GM18507 (cell line): ENCODE measurements around the gene ARID3C.
"Not testable (repeated sequence)": the region's sequence is repeated elsewhere in the genome, so short reads cannot be mapped to it uniquely, and the experiment has no call there.

ENCODE experiments used
- DNase-seq: peaks from one replicate; pipeline ENCODE4 v3.0.0; 2011; ENCODE audit warnings: low read depth; ENCODE audit not compliant: insufficient read length; ENCODE audit errors: extremely low spot score
- FAIRE-seq: peaks from 2 replicates; lab custom pipeline; 2011; peaks lifted over from hg19 to GRCh38; lab: Jason Lieb, UNC

ARID3C gene

GRCh38 chr9:34653151-34654072 lies 24.5 kb upstream of the ARID3C start:
- DNase-seq (no peak), FAIRE-seq (no peak)

GRCh38 chr9:34652602-34653000 lies 23.7 kb upstream of the ARID3C start:
- DNase-seq (no peak), FAIRE-seq (no peak)

GRCh38 chr9:34651876-34652601 lies 23.2 kb upstream of the ARID3C start, which contains the start of gene IL11RA:
IL11RA (plus strand) TSS chr9:34652185; CDS start chr9:34655218, 3,033 bp downstream.
- no peak for DNase-seq
- FAIRE-seq: no peak

GRCh38 chr9:34651321-34651720 lies 22.5 kb upstream of the ARID3C start:
- DNase-seq (no peak), FAIRE-seq (no peak)

GRCh38 chr9:34650816-34651215 lies 21.9 kb upstream of the ARID3C start:
- FAIRE-seq (no peak), DNase-seq (no peak)

- FAIRE-seq: no peak
Measured at GRCh38 chr9:34648673-34649072, 19.8 kb upstream of the ARID3C start.

GRCh38 chr9:34647651-34648050 lies 18.8 kb upstream of the ARID3C start:
- FAIRE-seq (no peak), DNase-seq (no peak)

More at GRCh38 chr9:34648673-34649072, 19.8 kb upstream of the ARID3C start:
- DNase-seq: no peak

GRCh38 chr9:34647084-34647403 lies 18.2 kb upstream of the ARID3C start:
- FAIRE-seq: no peak
- no peak for DNase-seq

- peak; percentile 94 for DNase-seq
- FAIRE-seq: peak; percentile 97
Measured at GRCh38 chr9:34646211-34647083, 17.6 kb upstream of the ARID3C start, which contains the start of gene GALT. GALT (plus strand) TSS chr9:34646675; CDS start chr9:34646705, 30 bp downstream.

GRCh38 chr9:34644766-34645314 lies 16.0 kb upstream of the ARID3C start:
- FAIRE-seq (no peak), DNase-seq (no peak)

- FAIRE-seq: no peak
- no peak for DNase-seq
Measured at GRCh38 chr9:34642679-34643078, 13.8 kb upstream of the ARID3C start.

- DNase-seq, FAIRE-seq: not testable (repeated sequence)
Measured at GRCh38 chr9:34639322-34639721, 10.5 kb upstream of the ARID3C start.

- FAIRE-seq (no peak), DNase-seq (no peak)
Measured at GRCh38 chr9:34638138-34638445, 9.2 kb upstream of the ARID3C start.

- DNase-seq (peak; percentile 83), FAIRE-seq (peak; percentile 86)
Measured at GRCh38 chr9:34637356-34638137, 8.7 kb upstream of the ARID3C start, which contains the start of gene SIGMAR1. SIGMAR1 (minus strand) TSS chr9:34637787; CDS start chr9:34637697, 90 bp downstream.

- FAIRE-seq: no peak
- DNase-seq: no peak
Measured at GRCh38 chr9:34636791-34637355, 8.0 kb upstream of the ARID3C start.

GRCh38 chr9:34635556-34635955 lies 6.7 kb upstream of the ARID3C start:
- FAIRE-seq (no peak), DNase-seq (no peak)

GRCh38 chr9:34634551-34635248 lies 5.8 kb upstream of the ARID3C start:
- FAIRE-seq: no peak
- no peak for DNase-seq
